OCI-LY7 (cell line): Measurements from ENCODE around the gene FAF2. TPM values are rescaled to one million over a fixed set of nuclear protein-coding genes. Genes with fewer than 3 reads are reported as not detected.

Experiments
- BruUV-seq: library from RNA; stranded (reverse); fragments of 400-500 nt; replicated peaks from 2 replicates; lab custom pipeline; 2021; lab: Mats Ljungman, UMichigan
- CTCF ChIA-PET: fragments of 300-600 bp; sonication (Branson Sonifier 250); formaldehyde crosslinking; loops from one replicate; lab custom pipeline; 2022; ENCODE audit warnings: antibody characterized with exemption; ENCODE audit not compliant: unreplicated experiment; lab: Charles Lee
- POLR2A ChIA-PET: fragments of 300-600 bp; sonication (Branson Sonifier 250); formaldehyde crosslinking; loops from one replicate; lab custom pipeline; 2022; ENCODE audit warnings: antibody characterized with exemption; lab: Charles Lee
- DNase-seq: peaks from one replicate; pipeline ENCODE4 v3.0.0-alpha.2; 2015; ENCODE audit warnings: low spot score
- H2AFZ ChIP-seq: fragments of 200-600 bp; sonication (generic), shearing (Covaris generic); 2 replicates; pipeline ENCODE4 v1.6.1; 2014; ENCODE audit warnings: mild to moderate bottlenecking, antibody characterized with exemption, low read length, moderate library complexity
- H3K27ac ChIP-seq: fragments of 200-600 bp; sonication (generic); 2 replicates; pipeline ENCODE4 v1.5.1; 2014; ENCODE audit warnings: mixed run types, low read depth, mild to moderate bottlenecking, moderate library complexity, low read length, inconsistent platforms; ENCODE audit not compliant: poor library complexity, severe bottlenecking
- H3K36me3 ChIP-seq: fragments of 200-600 bp; sonication (generic); 2 replicates; pipeline ENCODE4 v1.6.1; 2014; ENCODE audit warnings: mild to moderate bottlenecking, antibody characterized with exemption, low read length, moderate library complexity, mixed read lengths; ENCODE audit not compliant: insufficient read depth
- H3K4me1 ChIP-seq: fragments of 200-600 bp; sonication (generic); 2 replicates; pipeline ENCODE4 v1.5.1; 2014; ENCODE audit warnings: mild to moderate bottlenecking, low read length; ENCODE audit not compliant: insufficient read depth, poor library complexity, severe bottlenecking
- H3K4me2 ChIP-seq: fragments of 200-600 bp; sonication (generic); 2 replicates; pipeline ENCODE4 v1.6.1; 2014; ENCODE audit warnings: mild to moderate bottlenecking, low read length
- H3K4me3 ChIP-seq: fragments of 200-600 bp; sonication (generic); 2 replicates; pipeline ENCODE4 v1.5.1; 2014; ENCODE audit warnings: mild to moderate bottlenecking, low read depth, low read length; ENCODE audit not compliant: poor library complexity, severe bottlenecking
- H3K79me2 ChIP-seq: fragments of 200-600 bp; sonication (generic); 2 replicates; pipeline ENCODE4 v1.6.1; 2016; ENCODE audit warnings: low read depth, mild to moderate bottlenecking, low read length, moderate library complexity, mixed read lengths; ENCODE audit not compliant: insufficient read depth
- H3K9me2 ChIP-seq: fragments of 200-600 bp; sonication (generic); 2 replicates; pipeline ENCODE4 v1.6.1; 2016; ENCODE audit warnings: mild to moderate bottlenecking, low read length, mixed read lengths; ENCODE audit not compliant: insufficient read depth
- H3K9me3 ChIP-seq: fragments of 200-600 bp; sonication (generic); 2 replicates; pipeline ENCODE4 v1.6.1; 2014; ENCODE audit warnings: mild to moderate bottlenecking, mixed run types, low read length, mixed read lengths
- H4K20me1 ChIP-seq: fragments of 200-600 bp; sonication (generic); 2 replicates; pipeline ENCODE4 v1.6.1; 2014; ENCODE audit warnings: mild to moderate bottlenecking, antibody characterized with exemption, low read length, moderate library complexity, mixed read lengths; ENCODE audit not compliant: insufficient read depth
- CTCF ChIP-seq: fragments of 200-600 bp; sonication (generic); conservative IDR thresholded peaks from 2 replicates; pipeline ENCODE4 v1.5.1; 2014; ENCODE audit warnings: mild to moderate bottlenecking, antibody characterized with exemption, low read length, moderate library complexity, mixed read lengths
- EZH2phosphoT487 ChIP-seq: fragments of 200-600 bp; sonication (generic); IDR thresholded peaks from 2 replicates; pipeline ENCODE4 v1.6.1; 2018; ENCODE audit warnings: low read depth, borderline replicate concordance, mild to moderate bottlenecking, mixed run types, antibody characterized with exemption, low read length, moderate library complexity, mixed read lengths
- intact Hi-C: fragments of 100-400 bp; cut with micrococcal nuclease; formaldehyde crosslinking; loops from one replicate; pipeline ENCODE4 v1.10.0; 2022; ENCODE audit not compliant: unreplicated experiment
- total RNA-seq, 2 experiments: library from RNA; depleted of rRNA in 1 of 2; stranded (reverse); fragments of >200 nt in 1 of 2; shearing (Covaris generic) in 1 of 2; gene quantifications; 2 replicates each; pipeline ENCODE4 v1.2.3, GENCODE V29; 2014 to 2022

Gene FAF2
- total RNA-seq, 2 experiments from 2014 or later = 36.9 to 49.7 TPM

GRCh38 chr5:176458904-176459561 lies 10.8 kb downstream of the FAF2 start:
- ChIA-PET POLR2A (interaction anchor here (1.4 kb wide), 1 partner anchor 8 kb away, joined by 4 read pairs; no protein-coding TSS in a partner anchor), CTCF (no interaction called here)
- no TSS peak for BruUV-seq
- Histone ChIP-seq H3K9me2 (no peaks in the 10 kb centered on the region), H4K20me1 (no peaks in the 10 kb centered on the region), H3K79me2 (peaks cover 70% of the 10 kb centered on the region), H3K4me1 (no peaks in the 10 kb centered on the region), H2AFZ (no peak overlapping the region), H3K27ac (no peak overlapping the region), H3K9me3 (no peaks in the 10 kb centered on the region), H3K4me3 (no peak overlapping the region), H3K4me2 (no peak overlapping the region), H3K36me3 (peaks cover 39% of the 10 kb centered on the region)
- DNase-seq = no peak
- intact Hi-C loops = no loop called here
- TF ChIP-seq CTCF = no peak
- no peak for TF ChIP-seq EZH2phosphoT487

- POLR2A ChIA-PET = interaction anchor here (0.7 to 1.0 kb wide), 3 partner anchors 38 to 664 kb away, joined by 3 to 4 read pairs (median 4); no protein-coding TSS in a partner anchor
- TF ChIP-seq EZH2phosphoT487 = no peak
- no peak for TF ChIP-seq CTCF
- CTCF ChIA-PET = no interaction called here
- no peak for DNase-seq
- no peak overlapping the region for H3K4me3 ChIP-seq
- no peaks in the 10 kb centered on the region for H4K20me1 ChIP-seq
- no peak overlapping the region for H3K27ac ChIP-seq
- no peak overlapping the region for H2AFZ ChIP-seq
- H3K79me2 ChIP-seq = peaks cover 73% of the 10 kb centered on the region
- H3K36me3 ChIP-seq = peaks cover 42% of the 10 kb centered on the region
- intact Hi-C loops = no loop called here
- BruUV-seq = no TSS peak
- no peaks in the 10 kb centered on the region for H3K4me1 ChIP-seq
- H3K9me2 ChIP-seq = no peaks in the 10 kb centered on the region
- no peaks in the 10 kb centered on the region for H3K9me3 ChIP-seq
- no peak overlapping the region for H3K4me2 ChIP-seq
These were observed 13.2 kb downstream of the FAF2 start for GRCh38 chr5:176461349-176461748.

GRCh38 chr5:176463113-176463764 lies 15.1 kb downstream of the FAF2 start:
- no peak overlapping the region for H3K4me3 ChIP-seq
- H3K4me2 ChIP-seq = no peak overlapping the region
- BruUV-seq = no TSS peak
- no peak overlapping the region for H3K27ac ChIP-seq
- H2AFZ ChIP-seq = no peak overlapping the region
- DNase-seq = no peak
- H3K36me3 ChIP-seq = peaks cover 51% of the 10 kb centered on the region
- TF ChIP-seq EZH2phosphoT487 = no peak
- TF ChIP-seq CTCF = no peak
- peaks cover 73% of the 10 kb centered on the region for H3K79me2 ChIP-seq
- H3K9me3 ChIP-seq = no peaks in the 10 kb centered on the region
- H3K9me2 ChIP-seq = no peaks in the 10 kb centered on the region
- no peaks in the 10 kb centered on the region for H3K4me1 ChIP-seq
- intact Hi-C loops = no loop called here
- no peaks in the 10 kb centered on the region for H4K20me1 ChIP-seq
- CTCF ChIA-PET = interaction anchor here (0.6 kb wide), 1 partner anchor 86 kb away, joined by 3 read pairs; the partner anchor contains the start of gene CDHR2
- POLR2A ChIA-PET = interaction anchor here (0.6 to 1.6 kb wide), 5 partner anchors 10 to 72 kb away, joined by 3 to 8 read pairs (median 4); partner anchors contain the start of gene FAF2
